ENCODE measurements around the gene UNC45A.

Gene UNC45A, protein sequence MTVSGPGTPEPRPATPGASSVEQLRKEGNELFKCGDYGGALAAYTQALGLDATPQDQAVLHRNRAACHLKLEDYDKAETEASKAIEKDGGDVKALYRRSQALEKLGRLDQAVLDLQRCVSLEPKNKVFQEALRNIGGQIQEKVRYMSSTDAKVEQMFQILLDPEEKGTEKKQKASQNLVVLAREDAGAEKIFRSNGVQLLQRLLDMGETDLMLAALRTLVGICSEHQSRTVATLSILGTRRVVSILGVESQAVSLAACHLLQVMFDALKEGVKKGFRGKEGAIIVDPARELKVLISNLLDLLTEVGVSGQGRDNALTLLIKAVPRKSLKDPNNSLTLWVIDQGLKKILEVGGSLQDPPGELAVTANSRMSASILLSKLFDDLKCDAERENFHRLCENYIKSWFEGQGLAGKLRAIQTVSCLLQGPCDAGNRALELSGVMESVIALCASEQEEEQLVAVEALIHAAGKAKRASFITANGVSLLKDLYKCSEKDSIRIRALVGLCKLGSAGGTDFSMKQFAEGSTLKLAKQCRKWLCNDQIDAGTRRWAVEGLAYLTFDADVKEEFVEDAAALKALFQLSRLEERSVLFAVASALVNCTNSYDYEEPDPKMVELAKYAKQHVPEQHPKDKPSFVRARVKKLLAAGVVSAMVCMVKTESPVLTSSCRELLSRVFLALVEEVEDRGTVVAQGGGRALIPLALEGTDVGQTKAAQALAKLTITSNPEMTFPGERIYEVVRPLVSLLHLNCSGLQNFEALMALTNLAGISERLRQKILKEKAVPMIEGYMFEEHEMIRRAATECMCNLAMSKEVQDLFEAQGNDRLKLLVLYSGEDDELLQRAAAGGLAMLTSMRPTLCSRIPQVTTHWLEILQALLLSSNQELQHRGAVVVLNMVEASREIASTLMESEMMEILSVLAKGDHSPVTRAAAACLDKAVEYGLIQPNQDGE

DNA sequence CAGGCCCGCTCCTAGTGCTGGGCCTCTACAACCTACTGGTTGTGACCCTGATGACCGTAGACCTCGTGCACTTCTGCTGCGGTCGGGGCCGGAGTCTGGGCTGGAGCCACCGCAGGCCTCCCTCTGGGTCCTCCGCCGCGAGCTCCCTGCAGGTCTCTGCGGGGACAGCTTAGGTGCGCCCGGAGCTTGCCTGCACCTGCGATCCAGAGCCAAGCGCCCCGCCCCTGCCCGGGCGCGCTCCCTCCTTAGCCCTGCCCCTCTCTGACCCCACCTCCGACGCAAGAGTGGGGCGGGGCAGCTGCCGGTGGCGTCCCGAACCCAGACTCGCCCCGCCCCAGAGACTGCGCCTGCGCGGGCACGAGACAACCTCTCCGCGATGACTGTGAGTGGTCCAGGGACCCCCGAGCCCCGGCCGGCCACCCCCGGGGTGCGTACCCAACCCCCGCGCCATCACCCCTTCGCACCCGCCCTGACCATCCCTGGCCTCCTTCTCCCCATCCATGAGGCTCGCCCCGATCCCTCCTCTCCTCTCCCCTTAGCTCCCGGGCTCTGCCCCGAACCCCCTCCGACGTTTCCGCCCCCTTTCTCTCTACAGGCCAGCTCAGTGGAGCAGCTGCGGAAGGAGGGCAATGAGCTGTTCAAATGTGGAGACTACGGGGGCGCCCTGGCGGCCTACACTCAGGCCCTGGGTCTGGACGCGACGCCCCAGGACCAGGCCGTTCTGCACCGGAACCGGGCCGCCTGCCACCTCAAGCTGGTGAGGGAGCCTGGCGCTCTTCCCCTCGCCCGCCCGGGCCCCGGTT, at the start of gene UNC45A:
Gene UNC45A (plus strand): TSS at position 337 of the 803 bp plus-strand sequence. CDS start 40 bp downstream, at position 377.
- Mint-ChIP-seq H3K36me3 (ENCODE audit: low read depth) (peaks cover 5% of the 10 kb centered on the region), H3K4me3 (peak within 1 kb of the TSS; percentile 84), H3K27ac (peak within 1 kb of the TSS; percentile 92), H3K27me3 (no peaks in the 10 kb centered on the region), H3K9me3 (no peaks in the 10 kb centered on the region), H3K4me1 (peaks cover 50% of the 10 kb centered on the region)
- DNase-seq (peak; percentile 99), ATAC-seq (peak; percentile 75)

DNA sequence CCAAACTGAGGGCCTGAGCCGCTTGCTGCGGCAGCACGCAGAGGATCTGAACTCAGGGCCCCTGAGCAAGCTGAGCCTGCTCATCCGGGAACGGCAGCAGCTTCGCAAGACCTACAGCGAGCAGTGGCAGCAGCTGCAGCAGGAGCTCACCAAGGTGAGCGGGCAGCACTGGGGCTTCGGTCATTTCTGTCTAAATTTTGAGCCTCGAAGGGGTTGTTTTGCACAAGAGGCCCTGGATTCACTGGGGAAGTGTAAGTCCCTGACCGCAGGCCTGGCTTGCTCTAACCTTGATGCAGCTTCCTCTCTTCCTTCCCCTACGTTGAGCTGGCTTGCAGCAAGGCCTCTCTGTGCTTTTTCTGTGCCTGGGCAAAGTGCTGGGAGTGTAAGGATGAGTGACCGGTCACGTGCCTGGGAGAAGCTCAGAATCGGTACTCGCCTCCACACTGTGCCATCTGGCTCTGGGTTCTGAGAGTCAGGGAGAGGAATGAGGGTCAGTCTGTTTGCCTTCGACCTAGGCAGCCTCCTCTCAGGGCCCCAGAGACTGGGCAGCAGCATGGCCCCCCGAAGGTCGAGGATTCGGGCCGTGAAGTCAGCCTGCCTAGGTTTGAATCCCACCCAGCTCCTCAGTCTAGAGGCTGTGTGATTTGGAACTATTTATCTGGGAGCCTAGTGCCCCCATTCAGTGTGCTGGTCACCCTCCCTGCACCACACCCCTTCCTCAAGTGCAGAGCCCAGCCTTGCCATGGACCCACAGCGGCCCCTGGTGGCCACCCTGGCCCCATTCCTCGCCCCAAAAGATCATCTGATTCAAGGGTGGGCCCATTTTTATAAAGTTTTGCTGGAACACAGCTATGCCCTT, 49.4 kb upstream of the UNC45A start:
- H3K4me1 Mint-ChIP-seq = peaks cover 19% of the 10 kb centered on the region
- ATAC-seq = peak; percentile 53
- DNase-seq = peak; percentile 90

DNA sequence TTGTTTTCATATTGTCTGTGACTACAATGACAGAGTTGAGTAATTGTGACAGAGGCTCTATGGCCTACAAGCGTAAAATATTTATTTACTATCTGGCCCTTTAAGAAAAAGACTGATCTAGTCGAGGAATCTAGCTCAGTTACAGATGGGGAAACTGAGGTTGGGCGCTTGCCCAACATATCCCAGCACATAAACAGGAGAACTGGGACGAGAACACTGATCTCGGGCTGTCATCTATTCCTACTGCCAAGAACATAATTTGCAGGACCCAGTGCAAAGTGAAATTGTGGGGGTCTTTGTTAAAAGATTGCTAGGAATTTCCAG, 48.8 kb upstream of the UNC45A start:
- Mint-ChIP-seq H3K27me3 (peaks cover 4% of the 10 kb centered on the region), H3K4me1 (peaks cover 19% of the 10 kb centered on the region), H3K9me3 (no peaks in the 10 kb centered on the region), H3K4me3 (no peak overlapping the region), H3K27ac (no peak overlapping the region), H3K36me3 (ENCODE audit: low read depth) (no peaks in the 10 kb centered on the region)
- DNase-seq (no peak), ATAC-seq (no peak)

More for the DNA sequence above, 49.4 kb upstream of the UNC45A start:
- Mint-ChIP-seq H3K27ac (peak overlapping the region; percentile 39), H3K9me3 (no peaks in the 10 kb centered on the region), H3K27me3 (peaks cover 4% of the 10 kb centered on the region), H3K36me3 (ENCODE audit: low read depth) (no peaks in the 10 kb centered on the region), H3K4me3 (no peak overlapping the region)

DNA sequence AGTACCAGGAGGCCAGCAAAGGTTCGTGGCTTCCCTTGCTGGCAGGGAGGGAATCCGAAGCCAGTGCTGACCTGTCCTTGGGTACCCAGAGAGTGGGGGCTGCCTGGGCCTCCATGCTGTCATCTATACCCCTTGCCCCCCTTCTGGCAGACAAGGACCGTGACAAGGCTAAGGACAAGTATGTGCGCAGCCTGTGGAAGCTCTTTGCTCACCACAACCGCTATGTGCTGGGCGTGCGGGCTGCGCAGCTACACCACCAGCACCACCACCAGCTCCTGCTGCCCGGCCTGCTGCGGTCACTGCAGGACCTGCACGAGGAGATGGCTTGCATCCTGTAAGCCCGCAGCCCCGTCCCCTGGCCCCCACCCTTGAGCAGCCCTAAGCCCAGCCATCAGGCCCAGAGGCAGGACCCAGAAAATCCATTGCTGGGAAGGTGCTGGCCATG, 48.0 kb upstream of the UNC45A start:
- H3K4me3 Mint-ChIP-seq = no peak overlapping the region
- DNase-seq = no peak
- peaks cover 4% of the 10 kb centered on the region for H3K27me3 Mint-ChIP-seq
- no peaks in the 10 kb centered on the region for H3K36me3 Mint-ChIP-seq (ENCODE audit: low read depth)
- H3K4me1 Mint-ChIP-seq = peaks cover 19% of the 10 kb centered on the region
- no peak overlapping the region for H3K27ac Mint-ChIP-seq
- no peak for ATAC-seq
- H3K9me3 Mint-ChIP-seq = no peaks in the 10 kb centered on the region

DNA sequence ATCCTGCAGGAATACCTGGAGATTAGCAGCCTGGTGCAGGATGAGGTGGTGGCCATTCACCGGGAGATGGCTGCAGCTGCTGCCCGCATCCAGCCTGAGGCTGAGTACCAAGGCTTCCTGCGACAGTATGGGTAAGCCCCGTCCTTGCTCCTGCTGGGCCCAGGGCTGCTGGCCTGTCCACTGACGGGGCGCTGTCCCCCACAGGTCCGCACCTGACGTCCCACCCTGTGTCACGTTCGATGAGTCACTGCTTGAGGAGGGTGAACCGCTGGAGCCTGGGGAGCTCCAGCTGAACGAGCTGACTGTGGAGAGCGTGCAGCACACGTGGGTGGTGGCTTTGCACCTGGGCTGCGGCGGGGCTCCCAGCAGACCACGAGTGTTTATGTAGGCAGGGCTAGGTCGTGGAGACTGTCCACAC, 45.8 kb upstream of the UNC45A start:
- H3K27ac Mint-ChIP-seq = no peak overlapping the region
- no peak overlapping the region for H3K4me3 Mint-ChIP-seq
- ATAC-seq (no peak), DNase-seq (no peak)
- peaks cover 2% of the 10 kb centered on the region for H3K36me3 Mint-ChIP-seq (ENCODE audit: low read depth)
- peaks cover 14% of the 10 kb centered on the region for H3K4me1 Mint-ChIP-seq
- H3K9me3 Mint-ChIP-seq = no peaks in the 10 kb centered on the region
- peaks cover 4% of the 10 kb centered on the region for H3K27me3 Mint-ChIP-seq

DNA sequence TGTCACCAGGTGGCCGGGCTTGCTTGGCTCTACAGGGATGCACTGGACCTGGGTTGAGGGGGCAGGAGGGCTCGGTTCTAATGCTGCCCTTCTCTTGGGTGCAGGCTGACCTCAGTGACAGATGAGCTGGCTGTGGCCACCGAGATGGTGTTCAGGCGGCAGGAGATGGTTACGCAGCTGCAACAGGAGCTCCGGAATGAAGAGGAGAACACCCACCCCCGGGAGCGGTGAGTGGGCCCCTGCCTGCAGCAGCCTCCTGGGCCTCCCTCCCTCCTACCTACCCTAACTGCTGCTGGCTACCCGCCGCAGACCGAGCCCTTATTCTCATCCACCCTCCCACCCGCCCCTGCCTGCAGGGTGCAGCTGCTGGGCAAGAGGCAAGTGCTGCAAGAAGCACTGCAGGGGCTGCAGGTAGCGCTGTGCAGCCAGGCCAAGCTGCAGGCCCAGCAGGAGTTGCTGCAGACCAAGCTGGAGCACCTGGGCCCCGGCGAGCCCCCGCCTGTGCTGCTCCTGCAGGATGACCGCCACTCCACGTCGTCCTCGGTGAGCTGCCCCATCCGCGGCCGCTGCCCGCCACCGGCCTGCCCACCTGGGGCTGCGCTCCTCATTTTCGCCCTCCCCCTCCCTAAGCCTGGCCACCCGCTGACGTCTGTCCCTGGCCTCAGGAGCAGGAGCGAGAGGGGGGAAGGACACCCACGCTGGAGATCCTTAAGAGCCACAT, 45.2 kb upstream of the UNC45A start:
- Mint-ChIP-seq H3K36me3 (ENCODE audit: low read depth) (peaks cover 2% of the 10 kb centered on the region), H3K4me1 (peaks cover 13% of the 10 kb centered on the region), H3K9me3 (no peaks in the 10 kb centered on the region), H3K4me3 (no peak overlapping the region), H3K27me3 (peaks cover 3% of the 10 kb centered on the region), H3K27ac (no peak overlapping the region)
- ATAC-seq (no peak), DNase-seq (no peak)

DNA sequence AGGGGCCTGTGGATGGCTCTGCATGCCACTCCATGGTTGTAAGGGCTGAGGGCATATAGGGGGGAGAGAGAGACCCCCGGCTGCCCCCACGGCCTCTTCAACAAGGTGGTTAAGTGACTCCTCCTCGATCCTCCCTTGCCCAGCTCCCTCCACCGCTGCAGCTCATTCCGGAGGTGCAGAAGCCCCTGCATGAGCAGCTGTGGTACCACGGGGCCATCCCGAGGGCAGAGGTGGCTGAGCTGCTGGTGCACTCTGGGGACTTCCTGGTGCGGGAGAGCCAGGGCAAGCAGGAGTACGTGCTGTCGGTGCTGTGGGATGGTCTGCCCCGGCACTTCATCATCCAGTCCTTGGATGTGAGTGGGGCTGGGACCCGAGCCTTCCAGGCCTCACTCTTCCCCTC, 44.2 kb upstream of the UNC45A start:
- peaks cover 1% of the 10 kb centered on the region for H3K27me3 Mint-ChIP-seq
- peaks cover 5% of the 10 kb centered on the region for H3K4me1 Mint-ChIP-seq
- no peaks in the 10 kb centered on the region for H3K9me3 Mint-ChIP-seq
- no peak overlapping the region for H3K4me3 Mint-ChIP-seq
- peaks cover 4% of the 10 kb centered on the region for H3K36me3 Mint-ChIP-seq (ENCODE audit: low read depth)
- no peak overlapping the region for H3K27ac Mint-ChIP-seq
- no peak for DNase-seq
- ATAC-seq = no peak

DNA sequence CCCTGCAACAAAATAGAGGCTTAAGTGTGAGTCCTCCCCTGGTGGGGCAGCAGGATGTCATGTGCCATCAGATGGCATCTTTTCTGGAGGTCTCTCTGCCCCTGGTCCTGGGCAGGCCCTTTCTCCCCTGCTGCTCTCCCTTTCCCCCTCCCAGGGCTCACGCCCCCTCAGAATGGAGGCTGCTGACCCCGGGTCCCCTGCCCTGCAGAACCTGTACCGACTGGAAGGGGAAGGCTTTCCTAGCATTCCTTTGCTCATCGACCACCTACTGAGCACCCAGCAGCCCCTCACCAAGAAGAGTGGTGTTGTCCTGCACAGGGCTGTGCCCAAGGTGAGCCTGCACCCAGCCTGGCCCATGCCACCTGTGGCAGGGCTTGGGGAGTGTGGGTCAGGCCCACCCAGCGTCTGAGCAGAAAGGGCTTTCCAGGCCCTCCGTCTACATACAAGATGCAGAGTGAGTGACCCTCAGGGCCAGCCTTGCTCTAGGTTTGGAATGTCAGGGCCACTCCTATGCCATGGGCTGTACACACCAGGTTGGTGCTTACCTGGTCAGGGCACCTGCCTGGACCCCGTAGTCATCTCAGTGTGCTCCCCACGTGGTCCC, 43.6 kb upstream of the UNC45A start:
- no peak for ATAC-seq
- Mint-ChIP-seq H3K27ac (no peak overlapping the region), H3K27me3 (peaks cover 1% of the 10 kb centered on the region), H3K4me1 (no peaks in the 10 kb centered on the region), H3K9me3 (no peaks in the 10 kb centered on the region), H3K36me3 (ENCODE audit: low read depth) (peaks cover 4% of the 10 kb centered on the region), H3K4me3 (no peak overlapping the region)
- no peak for DNase-seq

DNA sequence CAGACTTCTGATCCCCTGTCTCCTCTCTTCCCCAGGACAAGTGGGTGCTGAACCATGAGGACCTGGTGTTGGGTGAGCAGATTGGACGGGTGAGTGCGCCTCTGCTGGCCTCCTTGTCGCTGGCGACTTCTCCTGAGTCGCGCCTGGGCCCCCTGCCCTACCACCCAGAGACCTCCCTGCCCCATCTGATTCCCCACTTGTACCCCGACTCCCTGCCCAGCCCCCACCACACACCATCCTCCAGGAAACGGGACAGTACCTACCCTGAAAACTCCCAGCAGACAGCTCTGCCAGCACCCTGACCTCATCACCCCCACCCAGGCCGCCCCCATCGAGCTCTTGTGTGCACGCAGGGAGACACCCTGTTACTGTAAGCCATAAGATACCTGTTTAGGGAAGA, 43.1 kb upstream of the UNC45A start:
- H3K9me3 Mint-ChIP-seq = no peaks in the 10 kb centered on the region
- no peaks in the 10 kb centered on the region for H3K4me1 Mint-ChIP-seq
- ATAC-seq (no peak), DNase-seq (no peak)
- H3K4me3 Mint-ChIP-seq = no peak overlapping the region
- H3K27me3 Mint-ChIP-seq = peaks cover 1% of the 10 kb centered on the region
- H3K27ac Mint-ChIP-seq = no peak overlapping the region
- peaks cover 4% of the 10 kb centered on the region for H3K36me3 Mint-ChIP-seq (ENCODE audit: low read depth)

DNA sequence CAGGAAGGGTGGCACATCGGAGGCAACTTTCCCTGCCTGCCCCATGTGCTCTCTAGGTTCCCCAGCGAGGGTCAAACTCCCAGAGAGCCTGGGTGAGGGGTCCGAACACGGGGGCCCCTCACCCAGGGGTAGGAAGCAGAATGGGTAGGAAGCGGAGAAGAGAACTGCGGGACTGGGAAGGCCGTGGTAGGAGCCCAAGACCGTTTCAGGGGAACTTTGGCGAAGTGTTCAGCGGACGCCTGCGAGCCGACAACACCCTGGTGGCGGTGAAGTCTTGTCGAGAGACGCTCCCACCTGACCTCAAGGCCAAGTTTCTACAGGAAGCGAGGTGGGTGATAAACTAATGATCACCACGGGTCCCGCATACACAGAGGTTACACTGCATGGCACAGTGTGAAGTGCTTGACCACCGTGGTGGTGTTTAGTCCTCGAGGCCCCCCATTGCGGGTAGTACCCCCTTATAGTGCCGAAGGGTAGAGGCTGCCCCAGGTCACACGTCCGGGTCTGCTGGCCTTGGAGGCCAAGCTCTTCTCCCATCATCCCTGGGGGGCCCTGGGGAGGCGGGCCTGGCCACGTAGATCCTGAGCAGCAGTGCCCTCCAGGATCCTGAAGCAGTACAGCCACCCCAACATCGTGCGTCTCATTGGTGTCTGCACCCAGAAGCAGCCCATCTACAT, 42.4 kb upstream of the UNC45A start:
- no peak overlapping the region for H3K4me3 Mint-ChIP-seq
- ATAC-seq = no peak
- H3K27me3 Mint-ChIP-seq = peaks cover 1% of the 10 kb centered on the region
- no peak overlapping the region for H3K27ac Mint-ChIP-seq
- H3K4me1 Mint-ChIP-seq = no peaks in the 10 kb centered on the region
- H3K9me3 Mint-ChIP-seq = no peaks in the 10 kb centered on the region
- DNase-seq = no peak
- peaks cover 4% of the 10 kb centered on the region for H3K36me3 Mint-ChIP-seq (ENCODE audit: low read depth)

DNA sequence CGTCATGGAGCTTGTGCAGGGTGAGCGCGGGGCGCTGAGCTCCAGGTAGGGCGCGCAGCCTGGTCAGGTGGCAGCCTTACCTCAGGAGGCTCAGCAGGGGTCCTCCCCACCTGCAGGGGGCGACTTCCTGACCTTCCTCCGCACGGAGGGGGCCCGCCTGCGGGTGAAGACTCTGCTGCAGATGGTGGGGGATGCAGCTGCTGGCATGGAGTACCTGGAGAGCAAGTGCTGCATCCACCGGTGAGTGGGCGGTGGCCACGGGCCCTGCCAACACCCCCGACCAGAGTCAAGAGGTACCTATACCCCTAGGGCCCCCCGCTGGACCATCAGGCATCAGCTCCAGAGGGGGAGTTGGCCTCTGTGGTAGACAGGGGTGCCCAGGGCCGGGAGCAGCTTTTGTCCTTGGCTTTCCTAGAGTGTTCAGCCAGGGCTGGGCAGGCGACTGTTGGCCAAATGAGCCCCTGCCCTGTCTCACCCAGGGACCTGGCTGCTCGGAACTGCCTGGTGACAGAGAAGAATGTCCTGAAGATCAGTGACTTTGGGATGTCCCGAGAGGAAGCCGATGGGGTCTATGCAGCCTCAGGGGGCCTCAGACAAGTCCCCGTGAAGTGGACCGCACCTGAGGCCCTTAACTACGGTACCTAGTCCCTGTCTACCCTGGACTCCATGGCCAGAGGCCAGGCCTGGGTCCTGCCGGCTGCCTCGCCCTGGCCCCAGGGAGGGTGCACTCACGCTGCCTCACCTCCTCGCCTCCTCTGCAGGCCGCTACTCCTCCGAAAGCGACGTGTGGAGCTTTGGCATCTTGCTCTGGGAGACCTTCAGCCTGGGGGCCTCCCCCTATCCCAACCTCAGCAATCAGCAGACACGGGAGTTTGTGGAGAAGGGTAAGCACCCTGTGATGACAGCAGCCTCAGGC, 41.7 kb upstream of the UNC45A start:
- Mint-ChIP-seq H3K36me3 (ENCODE audit: low read depth) (peaks cover 4% of the 10 kb centered on the region), H3K27ac (no peak overlapping the region), H3K4me3 (no peak overlapping the region), H3K4me1 (no peaks in the 10 kb centered on the region), H3K9me3 (no peaks in the 10 kb centered on the region), H3K27me3 (no peaks in the 10 kb centered on the region)
- DNase-seq (peak; percentile 46), ATAC-seq (peak; percentile 73)

Data from activated naive CD8-positive, alpha-beta T cell treated with anti-CD3 and anti-CD28 coated beads, Interleukin-2, amount 50 U/mL, for 24 hours (primary cell).